ENCODE data around the gene ZKSCAN8. TPM values are rescaled to one million over a fixed set of nuclear protein-coding genes. Genes with fewer than 3 reads are reported as not detected.

The ZKSCAN8 gene
- total and polyA plus RNA-seq, 2 experiments from 2014 or later, result 4.1 to 21.2 TPM

GRCh38 chr6:28105245-28105639, 36.4 kb upstream of the ZKSCAN8 start:
- Histone ChIP-seq H3K9me3 (ENCODE audit: low read depth) (no peaks in the 10 kb centered on the region), H3K9me2 (replicated peaks; ENCODE audit: insufficient read depth) (no peaks in the 10 kb centered on the region), H3K79me2 (no peaks in the 10 kb centered on the region), H3K27ac (peak overlapping the region; percentile 89), H3K4me1 (ENCODE audit: insufficient read depth) (peaks cover 3% of the 10 kb centered on the region), H3K4me3 (peak overlapping the region; percentile 68), H3K36me3 (replicated peaks; ENCODE audit: insufficient read depth, low read depth) (no peaks in the 10 kb centered on the region), H3K27me3 (no peaks in the 10 kb centered on the region), H3K4me2 (peak overlapping the region; percentile 87), H4K20me1 (ENCODE audit: insufficient read depth, poor library complexity, severe bottlenecking) (no peaks in the 10 kb centered on the region), H2AFZ (peak overlapping the region; percentile 83)
- peak; percentile 17 for DNase-seq (ENCODE audit: low spot score)
- WGBS (ENCODE audit: low lambda C conversion rate, missing lambda C conversion rate), result 21% methylated on average over 5 of the region's 5 CpGs
- TF ChIP-seq EZH2phosphoT487 (IDR thresholded peaks at IDR 0.05; ENCODE audit: low read depth, severe bottlenecking, unreplicated experiment) (no peak), CTCF (IDR thresholded peaks at IDR 0.05; ENCODE audit: poor library complexity) (no peak), EZH2 (IDR thresholded peaks at IDR 0.05; ENCODE audit: borderline replicate concordance) (no peak)

GRCh38 chr6:28107506-28107905, 34.2 kb upstream of the ZKSCAN8 start:
- H4K20me1 ChIP-seq (ENCODE audit: insufficient read depth, poor library complexity, severe bottlenecking), result no peaks in the 10 kb centered on the region
- no peaks in the 10 kb centered on the region for H3K36me3 ChIP-seq (replicated peaks; ENCODE audit: insufficient read depth, low read depth)
- no peak overlapping the region for H3K27ac ChIP-seq
- DNase-seq (ENCODE audit: low spot score), result no peak
- H3K27me3 ChIP-seq, result no peaks in the 10 kb centered on the region
- H2AFZ ChIP-seq, result no peak overlapping the region
- no peaks in the 10 kb centered on the region for H3K9me2 ChIP-seq (replicated peaks; ENCODE audit: insufficient read depth)
- H3K4me3 ChIP-seq, result no peak overlapping the region
- peaks cover 3% of the 10 kb centered on the region for H3K4me1 ChIP-seq (ENCODE audit: insufficient read depth)
- H3K9me3 ChIP-seq (ENCODE audit: low read depth), result no peaks in the 10 kb centered on the region
- H3K79me2 ChIP-seq, result no peaks in the 10 kb centered on the region
- TF ChIP-seq EZH2 (IDR thresholded peaks at IDR 0.05; ENCODE audit: borderline replicate concordance) (no peak), CTCF (IDR thresholded peaks at IDR 0.05; ENCODE audit: poor library complexity) (no peak), EZH2phosphoT487 (IDR thresholded peaks at IDR 0.05; ENCODE audit: low read depth, severe bottlenecking, unreplicated experiment) (no peak)
- H3K4me2 ChIP-seq, result no peak overlapping the region
- WGBS (ENCODE audit: low lambda C conversion rate, missing lambda C conversion rate), result 90% methylated on average over 3 of the region's 3 CpGs

DNA sequence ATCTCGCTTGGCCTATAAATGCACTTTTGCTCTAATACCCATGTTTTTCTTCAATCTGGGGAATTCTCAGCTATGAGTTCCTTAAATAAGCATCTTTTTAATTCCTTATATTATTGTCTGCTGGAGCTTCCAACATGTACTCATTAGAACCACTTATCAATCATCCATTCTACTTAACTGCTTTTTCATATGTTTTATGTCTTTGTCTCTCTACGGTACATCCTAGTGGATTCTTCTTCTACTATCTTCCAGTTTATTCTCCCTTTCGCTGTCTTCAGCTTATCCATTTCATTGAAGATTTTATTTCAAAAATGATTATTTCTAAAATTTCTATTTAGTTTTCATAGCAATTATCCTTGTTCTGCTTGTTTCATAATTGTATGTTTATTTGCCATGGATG, 29.7 kb upstream of the ZKSCAN8 start:
- Histone ChIP-seq H4K20me1 (ENCODE audit: insufficient read depth, poor library complexity, severe bottlenecking) (no peaks in the 10 kb centered on the region), H2AFZ (no peak overlapping the region), H3K79me2 (no peaks in the 10 kb centered on the region), H3K36me3 (replicated peaks; ENCODE audit: insufficient read depth, low read depth) (no peaks in the 10 kb centered on the region), H3K27ac (no peak overlapping the region), H3K9me2 (replicated peaks; ENCODE audit: insufficient read depth) (no peaks in the 10 kb centered on the region), H3K4me1 (ENCODE audit: insufficient read depth) (no peaks in the 10 kb centered on the region), H3K27me3 (no peaks in the 10 kb centered on the region), H3K4me3 (no peak overlapping the region), H3K4me2 (no peak overlapping the region), H3K9me3 (ENCODE audit: low read depth) (no peaks in the 10 kb centered on the region)
- no peak for TF ChIP-seq EZH2phosphoT487 (IDR thresholded peaks at IDR 0.05; ENCODE audit: low read depth, severe bottlenecking, unreplicated experiment)
- no peak for TF ChIP-seq CTCF (IDR thresholded peaks at IDR 0.05; ENCODE audit: poor library complexity)
- TF ChIP-seq EZH2 (IDR thresholded peaks at IDR 0.05; ENCODE audit: borderline replicate concordance), result no peak
- no peak for DNase-seq (ENCODE audit: low spot score)
- WGBS (ENCODE audit: low lambda C conversion rate, missing lambda C conversion rate), result 92% methylated on average over 3 of the region's 3 CpGs

DNA sequence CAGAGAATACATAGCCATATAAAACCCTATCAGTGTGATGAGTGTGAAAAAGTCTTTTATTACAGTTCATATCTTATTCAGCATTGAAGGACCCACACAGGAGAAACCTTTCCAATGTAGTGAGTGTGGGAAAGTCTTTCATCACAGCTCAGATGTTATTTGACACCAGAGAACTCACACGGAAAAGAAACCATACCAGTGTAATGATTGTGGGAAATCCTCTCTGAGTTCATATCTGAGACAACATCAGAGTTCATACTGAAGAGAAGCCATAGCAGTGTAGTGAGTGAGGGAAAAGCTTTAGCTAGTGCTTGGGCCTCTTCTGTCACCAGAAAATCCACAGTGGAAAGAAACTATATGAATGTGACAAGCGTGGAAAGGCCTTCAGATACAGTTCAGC, 25.9 kb upstream of the ZKSCAN8 start:
- no peaks in the 10 kb centered on the region for H3K4me1 ChIP-seq (ENCODE audit: insufficient read depth)
- H4K20me1 ChIP-seq (ENCODE audit: insufficient read depth, poor library complexity, severe bottlenecking), result no peaks in the 10 kb centered on the region
- no peaks in the 10 kb centered on the region for H3K9me2 ChIP-seq (replicated peaks; ENCODE audit: insufficient read depth)
- no peak overlapping the region for H3K4me2 ChIP-seq
- DNase-seq (ENCODE audit: low spot score), result no peak
- no peak overlapping the region for H2AFZ ChIP-seq
- 82% methylated on average over 2 of the region's 2 CpGs for WGBS (ENCODE audit: low lambda C conversion rate, missing lambda C conversion rate)
- no peaks in the 10 kb centered on the region for H3K27me3 ChIP-seq
- H3K9me3 ChIP-seq (ENCODE audit: low read depth), result no peaks in the 10 kb centered on the region
- TF ChIP-seq EZH2phosphoT487 (IDR thresholded peaks at IDR 0.05; ENCODE audit: low read depth, severe bottlenecking, unreplicated experiment) (no peak), CTCF (IDR thresholded peaks at IDR 0.05; ENCODE audit: poor library complexity) (no peak), EZH2 (IDR thresholded peaks at IDR 0.05; ENCODE audit: borderline replicate concordance) (no peak)
- H3K36me3 ChIP-seq (replicated peaks; ENCODE audit: insufficient read depth, low read depth), result no peaks in the 10 kb centered on the region
- H3K79me2 ChIP-seq, result no peaks in the 10 kb centered on the region
- no peak overlapping the region for H3K4me3 ChIP-seq
- H3K27ac ChIP-seq, result no peak overlapping the region

Data from hepatocyte (in vitro differentiated cells).